SK-N-SH (cell line): ENCODE data around the gene MAGI2. TPM values are rescaled to one million over a fixed set of nuclear protein-coding genes. Genes with fewer than 3 reads are reported as not detected.

ENCODE experiments used
- CTCF ChIA-PET: fragments of 300-600, 350-600 bp; formaldehyde crosslinking; extraction: SDS; loops from one replicate; lab custom pipeline; 2021; lab: Yijun Ruan, JAX
- POLR2A ChIA-PET: fragments of 350-600 bp; sonication (Branson Sonifier 250); formaldehyde crosslinking; extraction: SDS; loops from one replicate; lab custom pipeline; 2020; ENCODE audit warnings: antibody characterized with exemption, inconsistent platforms; lab: Yijun Ruan, JAX
- DNase-seq: peaks from one replicate; pipeline ENCODE4 v3.0.0; 2012
- H2AFZ ChIP-seq: fragments of 200-600 bp; sonication (generic); 2 replicates; pipeline ENCODE4 v1.8.1; 2016; ENCODE audit warnings: antibody characterized with exemption, mild to moderate bottlenecking, low read depth
- H3F3A ChIP-seq: fragments of 200-600 bp; sonication (generic); replicated peaks from 2 replicates; pipeline ENCODE3; 2016; ENCODE audit warnings: antibody characterized with exemption, mild to moderate bottlenecking; ENCODE audit not compliant: insufficient read depth
- H3K27ac ChIP-seq, 2 experiments: fragments of 200-500 bp in 1 of 2; fragments of 200-600 bp in 1 of 2; sonication (Bioruptor generic) in 1 of 2; sonication (generic), shearing (Covaris generic) in 1 of 2; 2 replicates each; pipeline versions ENCODE4 v1.5.1 to v1.6.1; 2014 to 2016; ENCODE audit warnings: low read depth in 2 of 2, inconsistent platforms in 1 of 2, low read length in 1 of 2, mild to moderate bottlenecking in 1 of 2, mixed read lengths in 1 of 2
- H3K27me3 ChIP-seq: fragments of 200-600 bp; sonication (generic), shearing (Covaris generic); 2 replicates; pipeline ENCODE4 v1.6.1; 2016; ENCODE audit warnings: mixed run types; ENCODE audit not compliant: insufficient read depth
- H3K36me3 ChIP-seq, 2 experiments: fragments of 200-500 bp in 1 of 2; fragments of 200-600 bp in 1 of 2; sonication (Bioruptor generic) in 1 of 2; sonication (generic) in 1 of 2; replicated peaks in 1 of 2; 2 replicates each; pipeline versions ENCODE3 to v1.5.1; 2014 to 2016; ENCODE audit warnings: low read length in 1 of 2, mild to moderate bottlenecking in 1 of 2; ENCODE audit not compliant: insufficient read depth in 2 of 2, control insufficient read depth in 1 of 2
- H3K4me1 ChIP-seq, 2 experiments: fragments of 200-500 bp in 1 of 2; fragments of 200-600 bp in 1 of 2; sonication (Bioruptor generic) in 1 of 2; sonication (generic), shearing (Covaris generic) in 1 of 2; 2 replicates each; pipeline versions ENCODE4 v1.5.1 to v1.6.1; 2014 to 2016; ENCODE audit warnings: low read depth in 1 of 2, low read length in 1 of 2, mixed run types in 1 of 2; ENCODE audit not compliant: insufficient read depth in 2 of 2, control insufficient read depth in 1 of 2
- H3K4me2 ChIP-seq: fragments of 200-600 bp; sonication (generic), shearing (Covaris generic); 2 replicates; pipeline ENCODE4 v1.6.1; 2017; ENCODE audit warnings: mixed run types
- H3K4me3 ChIP-seq, 2 experiments: fragments of 200-500 bp in 1 of 2; fragments of 200-600 bp in 1 of 2; sonication (Bioruptor generic) in 1 of 2; sonication (generic), shearing (Covaris generic) in 1 of 2; 2 replicates each; pipeline versions ENCODE4 v1.5.1 to v1.8.1; 2014 to 2016; ENCODE audit warnings: low read depth in 2 of 2, inconsistent platforms in 1 of 2, low read length in 1 of 2, mild to moderate bottlenecking in 1 of 2, mixed read lengths in 1 of 2, moderate library complexity in 1 of 2
- H3K79me2 ChIP-seq: fragments of 200-600 bp; sonication (generic); 2 replicates; pipeline ENCODE4 v1.8.1; 2017; ENCODE audit warnings: mild to moderate bottlenecking; ENCODE audit not compliant: insufficient read depth
- H3K9ac ChIP-seq: fragments of 200-600 bp; sonication (generic); 2 replicates; pipeline ENCODE4 v1.6.1; 2017; ENCODE audit warnings: mixed run types
- H3K9me2 ChIP-seq: fragments of 200-600 bp; sonication (generic); 2 replicates; pipeline ENCODE4 v1.6.1; 2017; ENCODE audit warnings: mixed run types
- H3K9me3 ChIP-seq: fragments of 200-600 bp; sonication (generic); 2 replicates; pipeline ENCODE4 v1.6.1; 2017; ENCODE audit warnings: mixed run types, mild to moderate bottlenecking, moderate library complexity
- H4K20me1 ChIP-seq: fragments of 200-600 bp; sonication (generic); 2 replicates; pipeline ENCODE4 v1.6.1; 2017; ENCODE audit warnings: mild to moderate bottlenecking, mixed run types; ENCODE audit not compliant: insufficient read depth
- CHD2 ChIP-seq: fragments of 150-350 bp; IDR thresholded peaks from 2 replicates; pipeline ENCODE4 v1.6.1; 2018; ENCODE audit warnings: low read length; ENCODE audit not compliant: partially characterized antibody
- EP300 ChIP-seq, 2 experiments: IDR thresholded peaks; 2 replicates each; pipeline versions ENCODE4 v1.4.0 to v1.6.1; 2012; ENCODE audit warnings: borderline replicate concordance in 1 of 2, low read depth in 1 of 2, low read length in 1 of 2
- FOSL2 ChIP-seq: IDR thresholded peaks from 2 replicates; pipeline ENCODE4 v1.4.0; 2012; ENCODE audit warnings: low read depth, mild to moderate bottlenecking, moderate library complexity, borderline replicate concordance
- GABPA ChIP-seq: IDR thresholded peaks from 2 replicates; pipeline ENCODE4 v1.4.0; 2012; ENCODE audit warnings: low read depth, mild to moderate bottlenecking
- GATA2 ChIP-seq: sonication (generic); formaldehyde crosslinking; IDR thresholded peaks from 2 replicates; pipeline ENCODE4 v1.5.0; 2020; ENCODE audit warnings: mild to moderate bottlenecking, missing genetic modification reagents
- JUND ChIP-seq: IDR thresholded peaks from 2 replicates; pipeline ENCODE4 v1.4.0; 2012
- MXI1 ChIP-seq: IDR thresholded peaks from 2 replicates; pipeline ENCODE4 v1.6.1; 2012; ENCODE audit warnings: mild to moderate bottlenecking, low read depth, low read length, improper control_type of control experiment
- RAD21 ChIP-seq: IDR thresholded peaks from 2 replicates; pipeline ENCODE4 v1.6.1; 2012; ENCODE audit warnings: mild to moderate bottlenecking, low read length
- RXRA ChIP-seq: IDR thresholded peaks from 2 replicates; pipeline ENCODE4 v1.4.0; 2012; ENCODE audit warnings: low read depth, mild to moderate bottlenecking, borderline replicate concordance
- TAF1 ChIP-seq: IDR thresholded peaks from 2 replicates; pipeline ENCODE4 v1.6.1; 2012; ENCODE audit warnings: low read depth, mild to moderate bottlenecking, low read length, moderate library complexity, borderline replicate concordance
- USF1 ChIP-seq: IDR thresholded peaks from 2 replicates; pipeline ENCODE4 v1.4.0; 2012; ENCODE audit warnings: low read depth, borderline replicate concordance
- polyA plus RNA-seq, 3 experiments: library from polyadenylated mRNA; depleted of rRNA; stranded (reverse); fragments of >200 nt; gene quantifications; 2 replicates each; pipeline ENCODE4 v1.2.3, GENCODE V29; 2012
- TF ChIP-seq, protein P1 (sequence below): IDR thresholded peaks from 2 replicates; pipeline ENCODE4 v1.4.0; 2012; ENCODE audit warnings: low read depth, borderline replicate concordance
- TF ChIP-seq, protein P2 (sequence below): IDR thresholded peaks from 2 replicates; pipeline ENCODE4 v1.6.1; 2012; ENCODE audit warnings: mild to moderate bottlenecking, low read depth, low read length, moderate library complexity
- TF ChIP-seq, protein P3 (sequence below): fragments of 150-350 bp; IDR thresholded peaks from 2 replicates; pipeline ENCODE4 v1.6.1; 2016; ENCODE audit warnings: mild to moderate bottlenecking, low read depth, low read length
- TF ChIP-seq, protein P4 (sequence below): IDR thresholded peaks from 2 replicates; pipeline ENCODE4; 2012

MAGI2 gene
- polyA plus RNA-seq, 1 of the 3 experiments (the other 2 are of a cell fraction), result 1.1 TPM

- no peak overlapping the region for H3K4me2 ChIP-seq
- H3K9ac ChIP-seq, result no peak overlapping the region
- no peaks in the 10 kb centered on the region for H3K9me2 ChIP-seq
- H3K4me1 ChIP-seq, result no peaks in the 10 kb centered on the region
- no peak overlapping the region for H2AFZ ChIP-seq
- H3F3A ChIP-seq, result peaks cover 8% of the 10 kb centered on the region
- H4K20me1 ChIP-seq, result no peaks in the 10 kb centered on the region
- no peaks in the 10 kb centered on the region for H3K27me3 ChIP-seq
- H3K79me2 ChIP-seq, result no peaks in the 10 kb centered on the region
- TF ChIP-seq, protein P1, sequence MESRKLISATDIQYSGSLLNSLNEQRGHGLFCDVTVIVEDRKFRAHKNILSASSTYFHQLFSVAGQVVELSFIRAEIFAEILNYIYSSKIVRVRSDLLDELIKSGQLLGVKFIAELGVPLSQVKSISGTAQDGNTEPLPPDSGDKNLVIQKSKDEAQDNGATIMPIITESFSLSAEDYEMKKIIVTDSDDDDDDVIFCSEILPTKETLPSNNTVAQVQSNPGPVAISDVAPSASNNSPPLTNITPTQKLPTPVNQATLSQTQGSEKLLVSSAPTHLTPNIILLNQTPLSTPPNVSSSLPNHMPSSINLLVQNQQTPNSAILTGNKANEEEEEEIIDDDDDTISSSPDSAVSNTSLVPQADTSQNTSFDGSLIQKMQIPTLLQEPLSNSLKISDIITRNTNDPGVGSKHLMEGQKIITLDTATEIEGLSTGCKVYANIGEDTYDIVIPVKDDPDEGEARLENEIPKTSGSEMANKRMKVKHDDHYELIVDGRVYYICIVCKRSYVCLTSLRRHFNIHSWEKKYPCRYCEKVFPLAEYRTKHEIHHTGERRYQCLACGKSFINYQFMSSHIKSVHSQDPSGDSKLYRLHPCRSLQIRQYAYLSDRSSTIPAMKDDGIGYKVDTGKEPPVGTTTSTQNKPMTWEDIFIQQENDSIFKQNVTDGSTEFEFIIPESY, result no peak
- TF ChIP-seq USF1 (no peak), FOSL2 (no peak), RXRA (no peak), EP300 (IDR thresholded peaks at IDR 0.05; ENCODE audit: borderline replicate concordance in 1 of 2, low read depth in 1 of 2, low read length in 1 of 2) (no peak), JUND (no peak), GATA2 (CRISPR knock-in tag) (no peak), MXI1 (no peak), RAD21 (no peak), GABPA (no peak), CHD2 (no peak), TAF1 (no peak)
- TF ChIP-seq, protein P2, sequence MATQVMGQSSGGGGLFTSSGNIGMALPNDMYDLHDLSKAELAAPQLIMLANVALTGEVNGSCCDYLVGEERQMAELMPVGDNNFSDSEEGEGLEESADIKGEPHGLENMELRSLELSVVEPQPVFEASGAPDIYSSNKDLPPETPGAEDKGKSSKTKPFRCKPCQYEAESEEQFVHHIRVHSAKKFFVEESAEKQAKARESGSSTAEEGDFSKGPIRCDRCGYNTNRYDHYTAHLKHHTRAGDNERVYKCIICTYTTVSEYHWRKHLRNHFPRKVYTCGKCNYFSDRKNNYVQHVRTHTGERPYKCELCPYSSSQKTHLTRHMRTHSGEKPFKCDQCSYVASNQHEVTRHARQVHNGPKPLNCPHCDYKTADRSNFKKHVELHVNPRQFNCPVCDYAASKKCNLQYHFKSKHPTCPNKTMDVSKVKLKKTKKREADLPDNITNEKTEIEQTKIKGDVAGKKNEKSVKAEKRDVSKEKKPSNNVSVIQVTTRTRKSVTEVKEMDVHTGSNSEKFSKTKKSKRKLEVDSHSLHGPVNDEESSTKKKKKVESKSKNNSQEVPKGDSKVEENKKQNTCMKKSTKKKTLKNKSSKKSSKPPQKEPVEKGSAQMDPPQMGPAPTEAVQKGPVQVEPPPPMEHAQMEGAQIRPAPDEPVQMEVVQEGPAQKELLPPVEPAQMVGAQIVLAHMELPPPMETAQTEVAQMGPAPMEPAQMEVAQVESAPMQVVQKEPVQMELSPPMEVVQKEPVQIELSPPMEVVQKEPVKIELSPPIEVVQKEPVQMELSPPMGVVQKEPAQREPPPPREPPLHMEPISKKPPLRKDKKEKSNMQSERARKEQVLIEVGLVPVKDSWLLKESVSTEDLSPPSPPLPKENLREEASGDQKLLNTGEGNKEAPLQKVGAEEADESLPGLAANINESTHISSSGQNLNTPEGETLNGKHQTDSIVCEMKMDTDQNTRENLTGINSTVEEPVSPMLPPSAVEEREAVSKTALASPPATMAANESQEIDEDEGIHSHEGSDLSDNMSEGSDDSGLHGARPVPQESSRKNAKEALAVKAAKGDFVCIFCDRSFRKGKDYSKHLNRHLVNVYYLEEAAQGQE, result no peak
- TF ChIP-seq, protein P3, sequence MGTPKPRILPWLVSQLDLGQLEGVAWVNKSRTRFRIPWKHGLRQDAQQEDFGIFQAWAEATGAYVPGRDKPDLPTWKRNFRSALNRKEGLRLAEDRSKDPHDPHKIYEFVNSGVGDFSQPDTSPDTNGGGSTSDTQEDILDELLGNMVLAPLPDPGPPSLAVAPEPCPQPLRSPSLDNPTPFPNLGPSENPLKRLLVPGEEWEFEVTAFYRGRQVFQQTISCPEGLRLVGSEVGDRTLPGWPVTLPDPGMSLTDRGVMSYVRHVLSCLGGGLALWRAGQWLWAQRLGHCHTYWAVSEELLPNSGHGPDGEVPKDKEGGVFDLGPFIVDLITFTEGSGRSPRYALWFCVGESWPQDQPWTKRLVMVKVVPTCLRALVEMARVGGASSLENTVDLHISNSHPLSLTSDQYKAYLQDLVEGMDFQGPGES, result no peak
- TF ChIP-seq, protein P4, sequence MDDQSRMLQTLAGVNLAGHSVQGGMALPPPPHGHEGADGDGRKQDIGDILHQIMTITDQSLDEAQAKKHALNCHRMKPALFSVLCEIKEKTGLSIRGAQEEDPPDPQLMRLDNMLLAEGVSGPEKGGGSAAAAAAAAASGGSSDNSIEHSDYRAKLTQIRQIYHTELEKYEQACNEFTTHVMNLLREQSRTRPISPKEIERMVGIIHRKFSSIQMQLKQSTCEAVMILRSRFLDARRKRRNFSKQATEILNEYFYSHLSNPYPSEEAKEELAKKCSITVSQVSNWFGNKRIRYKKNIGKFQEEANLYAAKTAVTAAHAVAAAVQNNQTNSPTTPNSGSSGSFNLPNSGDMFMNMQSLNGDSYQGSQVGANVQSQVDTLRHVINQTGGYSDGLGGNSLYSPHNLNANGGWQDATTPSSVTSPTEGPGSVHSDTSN, result no peak
- TF ChIP-seq, all 33 proteins: peak for 0
- ChIA-PET POLR2A (no interaction called here), CTCF (interaction anchor here (0.6 to 1.4 kb wide), 3 partner anchors 13 to 1009 kb away, joined by 3 to 4 read pairs (median 3); no protein-coding TSS in a partner anchor)
- no peaks in the 10 kb centered on the region for H3K36me3 ChIP-seq
- no peak overlapping the region for H3K4me3 ChIP-seq
- H3K9me3 ChIP-seq, result no peaks in the 10 kb centered on the region
- H3K27ac ChIP-seq, result no peak overlapping the region
- DNase-seq, result no peak
Measured at GRCh38 chr7:78316110-78316509, 1137.4 kb downstream of the MAGI2 start.
